Body of pancreas (tissue), 4 donors: Measurements from ENCODE around the gene CEP112.

Experiments used
- POLR2A ChIP-seq, 3 donors: fragments of 450-650 bp; IDR thresholded peaks; one replicate each; pipeline ENCODE4 v1.6.1; 2016; ENCODE audit warnings: antibody characterized with exemption in 3 of 3, mild to moderate bottlenecking in 2 of 3
- TF ChIP-seq, protein P1 (sequence below), 7 experiments: fragments of 450-650 bp in 4 of 7; fragments of 200-600 bp in 3 of 7; sonication (generic) in 3 of 7; IDR thresholded peaks; one replicate each; pipeline ENCODE4 v1.5.1; 2016 to 2019; ENCODE audit warnings: antibody characterized with exemption in 7 of 7

DNA sequence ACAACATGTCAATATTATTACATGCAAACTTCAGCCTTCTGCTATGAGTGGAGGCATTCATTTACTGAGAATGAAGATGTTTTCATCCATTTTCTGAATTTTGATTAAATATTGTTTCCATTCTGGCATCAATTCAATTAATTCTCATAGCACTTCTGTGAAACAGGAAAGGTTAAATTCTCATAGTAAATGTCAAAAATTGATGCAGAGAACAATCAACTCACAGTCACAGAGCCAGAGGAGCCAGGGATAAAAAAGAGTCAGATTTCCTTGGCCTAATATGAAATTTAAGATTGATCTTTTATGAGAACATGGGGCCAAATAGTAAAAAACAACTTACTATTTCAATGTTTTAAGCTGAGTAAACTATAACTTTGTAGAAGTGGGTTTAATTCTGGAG lies 446.7 kb downstream of the CEP112 start:
- TF ChIP-seq, protein P1, sequence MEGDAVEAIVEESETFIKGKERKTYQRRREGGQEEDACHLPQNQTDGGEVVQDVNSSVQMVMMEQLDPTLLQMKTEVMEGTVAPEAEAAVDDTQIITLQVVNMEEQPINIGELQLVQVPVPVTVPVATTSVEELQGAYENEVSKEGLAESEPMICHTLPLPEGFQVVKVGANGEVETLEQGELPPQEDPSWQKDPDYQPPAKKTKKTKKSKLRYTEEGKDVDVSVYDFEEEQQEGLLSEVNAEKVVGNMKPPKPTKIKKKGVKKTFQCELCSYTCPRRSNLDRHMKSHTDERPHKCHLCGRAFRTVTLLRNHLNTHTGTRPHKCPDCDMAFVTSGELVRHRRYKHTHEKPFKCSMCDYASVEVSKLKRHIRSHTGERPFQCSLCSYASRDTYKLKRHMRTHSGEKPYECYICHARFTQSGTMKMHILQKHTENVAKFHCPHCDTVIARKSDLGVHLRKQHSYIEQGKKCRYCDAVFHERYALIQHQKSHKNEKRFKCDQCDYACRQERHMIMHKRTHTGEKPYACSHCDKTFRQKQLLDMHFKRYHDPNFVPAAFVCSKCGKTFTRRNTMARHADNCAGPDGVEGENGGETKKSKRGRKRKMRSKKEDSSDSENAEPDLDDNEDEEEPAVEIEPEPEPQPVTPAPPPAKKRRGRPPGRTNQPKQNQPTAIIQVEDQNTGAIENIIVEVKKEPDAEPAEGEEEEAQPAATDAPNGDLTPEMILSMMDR (IDR thresholded peaks at IDR 0.05), result no peak
- TF ChIP-seq POLR2A (IDR thresholded peaks at IDR 0.05), result no peak
